IPS-18a (cell line): ENCODE data around the gene NACA.
"Not testable (repeated sequence)": the region's sequence is repeated elsewhere in the genome, so short reads cannot be mapped to it uniquely, and the experiment has no call there.

ENCODE experiments used
- H3K27ac ChIP-seq: one replicate; pipeline ENCODE4 v1.5.1; 2013; ENCODE audit warnings: low read length
- H3K27me3 ChIP-seq: one replicate; pipeline ENCODE4 v1.6.1; 2013; ENCODE audit warnings: mild to moderate bottlenecking, low read length; ENCODE audit not compliant: control insufficient read depth, insufficient read depth
- H3K36me3 ChIP-seq: one replicate; pipeline ENCODE4 v1.6.1; 2013; ENCODE audit warnings: low read depth, low read length; ENCODE audit not compliant: control insufficient read depth
- H3K4me1 ChIP-seq: one replicate; pipeline ENCODE4 v1.6.1; 2013; ENCODE audit warnings: low read depth, low read length; ENCODE audit not compliant: control insufficient read depth
- H3K4me3 ChIP-seq: one replicate; pipeline ENCODE4 v1.5.1; 2013; ENCODE audit warnings: low read length
- H3K9ac ChIP-seq: one replicate; pipeline ENCODE4 v1.6.1; 2013; ENCODE audit warnings: mild to moderate bottlenecking, low read length, moderate library complexity
- H3K9me3 ChIP-seq: one replicate; pipeline ENCODE4 v1.6.1; 2013; ENCODE audit warnings: low read depth, low read length; ENCODE audit not compliant: control insufficient read depth

The NACA gene

DNA sequence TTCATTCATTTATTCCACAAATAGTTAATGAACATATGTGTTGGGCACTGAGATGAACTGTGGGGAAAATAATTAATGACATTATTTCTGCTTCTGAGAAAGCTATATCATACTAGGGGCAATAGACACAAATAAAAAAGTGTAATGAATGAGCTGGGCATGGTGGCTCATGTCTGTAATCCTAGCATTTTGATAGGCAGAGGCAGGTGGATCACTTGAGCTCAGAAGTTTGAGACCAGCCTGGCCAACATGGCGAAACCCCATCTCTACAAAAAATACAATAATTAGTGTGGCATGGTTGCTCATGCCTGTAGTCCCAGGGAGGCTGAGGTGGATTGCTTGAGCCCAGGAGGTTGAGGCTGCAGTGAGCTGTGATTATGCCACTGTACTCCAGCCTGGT, 32.9 kb upstream of the NACA start:
- not testable (repeated sequence) for H3K4me3 ChIP-seq, H3K27me3 ChIP-seq, H3K27ac ChIP-seq, H3K36me3 ChIP-seq, H3K9me3 ChIP-seq, H3K9ac ChIP-seq, H3K4me1 ChIP-seq

DNA sequence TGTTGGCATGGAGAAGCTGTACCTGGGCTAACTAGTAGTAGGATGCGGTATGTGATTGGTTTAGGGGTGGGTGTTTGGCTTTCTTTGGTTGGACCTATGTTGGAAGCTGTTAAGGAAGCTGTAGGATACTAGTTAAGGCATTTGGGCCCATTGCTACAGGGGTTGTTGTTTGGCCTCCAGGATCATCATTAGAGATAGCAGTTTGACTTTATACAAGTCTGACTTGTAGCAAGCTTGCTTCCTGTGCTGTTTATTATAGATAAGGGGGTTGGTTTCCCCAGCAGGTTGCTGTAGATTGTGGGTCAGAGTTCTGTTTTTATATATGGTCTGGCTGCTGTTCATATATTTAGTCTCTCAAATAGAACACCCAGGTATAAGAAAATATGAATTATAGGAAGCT, 28.5 kb upstream of the NACA start:
- no peaks in the 10 kb centered on the region for H3K9me3 ChIP-seq
- peaks cover 5% of the 10 kb centered on the region for H3K4me1 ChIP-seq
- peaks cover 8% of the 10 kb centered on the region for H3K36me3 ChIP-seq
- no peak overlapping the region for H3K4me3 ChIP-seq
- H3K27me3 ChIP-seq: no peaks in the 10 kb centered on the region
- H3K9ac ChIP-seq: no peak overlapping the region
- no peak overlapping the region for H3K27ac ChIP-seq

DNA sequence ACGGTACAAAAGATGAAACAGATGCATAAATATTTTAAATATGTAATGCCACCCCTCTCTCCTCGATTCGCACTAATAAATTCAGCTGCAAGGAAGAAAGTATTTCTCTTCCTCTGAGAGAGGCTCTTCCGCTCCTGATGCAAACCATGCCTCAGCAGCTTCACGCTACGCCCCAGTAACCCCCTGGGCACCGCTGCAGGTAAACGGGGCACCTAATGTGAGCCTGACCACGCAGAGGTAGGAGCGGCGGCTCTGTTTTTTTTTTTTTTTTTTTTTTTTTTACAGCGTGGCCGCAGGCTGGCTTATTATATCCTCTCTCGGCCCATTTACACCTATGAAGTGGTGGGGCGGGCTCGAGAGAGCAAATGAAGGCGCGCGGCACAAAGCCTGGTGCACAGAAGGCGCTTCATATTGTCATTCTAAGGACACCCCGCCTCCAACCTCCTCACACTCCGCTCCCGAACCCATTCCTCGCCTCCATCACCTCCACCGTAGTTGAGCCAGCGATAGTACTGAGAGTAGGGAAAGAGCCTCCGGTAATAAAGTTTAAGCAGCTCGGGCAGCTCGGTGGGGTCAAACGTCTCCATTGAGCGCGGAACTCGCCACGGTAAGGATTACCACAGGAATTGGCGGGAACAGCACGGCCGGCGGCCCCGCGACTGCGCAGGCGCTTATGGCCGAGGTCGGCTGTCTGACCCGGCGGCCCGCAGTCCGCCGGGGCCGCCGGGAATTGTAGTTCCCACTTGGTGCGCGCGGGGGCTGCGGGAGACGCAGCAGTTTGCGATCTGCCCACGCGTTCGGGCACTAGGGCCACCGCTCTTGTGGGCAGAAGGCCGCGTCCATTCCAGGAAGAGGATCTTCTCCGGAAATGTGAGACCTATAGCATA, 26.9 kb upstream of the NACA start, which contains the start of gene PRIM1:
Gene PRIM1, minus strand, starts transcription at position 612 of the 887 bp plus-strand sequence. Its CDS starts 25 bp downstream, at position 587.
- H3K4me3 ChIP-seq: peak within 1 kb of the TSS; percentile 96
- peak within 1 kb of the TSS; percentile 99 for H3K27ac ChIP-seq
- no peaks in the 10 kb centered on the region for H3K27me3 ChIP-seq
- peaks cover 5% of the 10 kb centered on the region for H3K4me1 ChIP-seq
- peaks cover 18% of the 10 kb centered on the region for H3K36me3 ChIP-seq
- no peaks in the 10 kb centered on the region for H3K9me3 ChIP-seq
- H3K9ac ChIP-seq: peak within 1 kb of the TSS; percentile 99

DNA sequence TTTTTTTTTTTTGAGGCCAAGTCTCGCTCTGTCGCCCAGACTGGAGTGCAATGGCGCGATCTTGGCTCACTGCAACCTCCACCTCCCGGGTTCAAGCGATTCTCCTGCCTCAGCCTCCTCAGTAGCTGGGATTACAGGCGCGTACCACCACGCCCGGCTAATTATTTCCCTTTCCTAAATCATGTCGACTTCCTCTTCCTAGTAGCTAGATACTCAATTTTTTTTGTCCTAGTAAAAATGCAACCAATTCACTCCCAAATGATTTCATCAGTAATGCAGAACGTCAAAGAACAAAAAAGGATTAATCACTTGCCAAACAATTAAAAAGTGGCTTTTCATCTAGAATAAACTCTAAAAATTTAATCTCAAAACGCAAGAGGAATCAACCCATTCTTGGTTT, 25.5 kb upstream of the NACA start:
- Histone ChIP-seq H3K36me3 (peaks cover 29% of the 10 kb centered on the region), H3K9ac (peak overlapping the region; percentile 99), H3K4me3 (peak overlapping the region; percentile 96)
- H3K4me1 ChIP-seq, H3K27ac ChIP-seq, H3K27me3 ChIP-seq, H3K9me3 ChIP-seq: not testable (repeated sequence)

DNA sequence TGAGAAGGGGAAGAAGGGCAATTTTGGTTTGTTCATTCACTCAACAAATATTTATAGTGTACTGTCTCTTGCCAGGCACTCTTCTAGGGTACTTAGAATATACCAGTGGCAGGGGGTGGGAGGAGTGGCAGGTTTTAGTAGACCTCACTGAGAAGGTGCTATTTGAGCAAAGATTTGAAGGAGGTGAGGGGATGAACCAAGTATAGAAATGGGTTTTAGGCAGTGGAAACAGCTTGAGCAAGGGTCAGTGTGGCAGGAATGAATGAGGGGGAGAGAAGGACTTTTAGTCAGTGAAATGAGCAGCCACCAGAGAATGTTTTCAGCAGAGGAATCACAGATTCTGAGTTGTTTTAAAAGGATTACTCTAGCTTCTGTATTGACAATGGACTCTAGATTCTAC, 24.8 kb upstream of the NACA start:
- H3K4me3 ChIP-seq: no peak overlapping the region

DNA sequence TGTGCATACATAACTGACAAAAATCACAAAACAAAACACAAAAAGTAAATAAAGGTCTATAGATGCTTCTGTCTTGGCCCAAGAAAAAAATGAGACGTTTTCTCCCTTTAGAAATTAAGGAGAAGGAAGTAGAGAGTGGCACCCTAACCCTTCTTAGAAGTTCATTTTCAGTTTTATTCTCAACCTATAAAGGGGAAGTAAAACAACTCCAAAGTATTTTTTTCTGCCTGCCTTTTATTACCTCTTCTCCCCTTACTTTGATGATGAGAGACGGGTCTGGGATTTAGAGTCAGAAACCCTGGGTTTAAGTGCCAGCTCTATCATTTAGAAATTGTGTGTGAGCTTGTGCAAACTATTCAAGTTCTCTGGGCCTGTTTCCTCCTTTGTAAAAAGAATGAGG, 24.3 kb upstream of the NACA start:
- no peaks in the 10 kb centered on the region for H3K27me3 ChIP-seq
- H3K9me3 ChIP-seq: no peaks in the 10 kb centered on the region
- H3K4me1 ChIP-seq: peaks cover 5% of the 10 kb centered on the region
- H3K36me3 ChIP-seq: peaks cover 40% of the 10 kb centered on the region
- H3K27ac ChIP-seq: no peak overlapping the region
- no peak overlapping the region for H3K4me3 ChIP-seq
- no peak overlapping the region for H3K9ac ChIP-seq

More for the DNA sequence above, 24.8 kb upstream of the NACA start:
- H3K27me3 ChIP-seq: no peaks in the 10 kb centered on the region
- H3K36me3 ChIP-seq: peaks cover 36% of the 10 kb centered on the region
- no peak overlapping the region for H3K9ac ChIP-seq
- H3K4me1 ChIP-seq: peaks cover 5% of the 10 kb centered on the region
- H3K9me3 ChIP-seq: no peaks in the 10 kb centered on the region
- H3K27ac ChIP-seq: no peak overlapping the region

DNA sequence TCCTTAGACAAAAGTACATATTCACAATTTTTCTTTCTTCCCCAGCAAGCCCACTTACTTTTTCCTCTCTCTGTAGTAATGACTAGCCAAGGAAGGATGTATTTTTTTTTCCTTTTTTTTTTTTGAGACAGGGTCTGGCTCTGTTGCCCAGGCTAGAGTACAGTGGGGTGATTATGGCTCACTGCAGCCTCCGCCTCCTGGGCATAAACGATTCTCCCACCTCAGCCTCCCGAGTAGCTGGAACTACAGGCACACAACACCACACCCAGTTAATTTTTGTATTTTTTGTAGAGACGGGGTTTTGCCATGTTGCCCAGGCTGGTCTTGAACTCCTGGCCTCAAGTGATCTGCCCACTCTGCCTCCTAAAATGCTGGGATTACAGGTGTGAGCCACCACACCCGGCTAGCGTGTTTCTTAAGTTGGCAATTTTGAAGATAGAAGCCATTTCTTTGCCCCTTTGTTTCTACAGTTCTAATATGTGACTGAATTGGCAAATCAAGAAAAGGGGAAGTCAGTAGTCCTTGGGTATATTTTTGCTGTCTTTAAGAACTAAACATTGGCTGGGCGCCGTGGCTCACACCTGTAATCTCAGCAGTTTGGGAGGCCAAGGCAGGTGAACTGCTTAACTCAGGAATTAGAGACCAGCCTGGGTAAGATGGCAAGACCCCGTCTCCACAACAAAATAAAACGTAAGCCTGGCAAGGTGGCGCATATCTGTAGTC, 3.2 kb upstream of the NACA start:
- H3K4me1 ChIP-seq: peaks cover 9% of the 10 kb centered on the region
- peaks cover 23% of the 10 kb centered on the region for H3K36me3 ChIP-seq
- no peaks in the 10 kb centered on the region for H3K27me3 ChIP-seq
- H3K4me3 ChIP-seq: no peak overlapping the region
- no peak overlapping the region for H3K27ac ChIP-seq
- H3K9ac ChIP-seq: no peak overlapping the region
- no peaks in the 10 kb centered on the region for H3K9me3 ChIP-seq

DNA sequence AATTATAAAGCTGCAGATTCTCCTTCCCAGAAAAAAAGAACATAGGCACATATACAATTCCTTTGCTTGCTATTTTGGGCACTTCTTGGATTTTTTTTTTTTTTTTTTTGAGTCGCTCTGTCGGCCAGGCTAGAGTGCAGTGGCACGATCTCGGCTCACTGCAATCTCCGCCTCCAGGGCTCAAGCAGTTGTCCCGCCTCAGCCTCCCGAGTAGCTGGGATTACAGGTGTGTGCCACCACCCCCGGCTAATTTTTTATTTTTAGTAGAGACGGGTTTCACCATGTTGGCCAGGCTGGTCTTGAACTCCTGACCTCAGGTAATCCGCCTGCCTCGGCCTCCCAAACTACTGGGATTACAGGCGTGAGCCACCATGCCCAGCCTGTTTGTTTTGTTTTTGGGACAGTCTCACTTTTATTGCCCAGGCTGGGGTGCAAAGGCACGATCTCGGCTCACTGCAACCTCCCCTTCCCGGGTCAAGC, 1.1 kb upstream of the NACA start:
- not testable (repeated sequence) for H3K27ac ChIP-seq, H3K27me3 ChIP-seq, H3K4me3 ChIP-seq, H3K9ac ChIP-seq, H3K9me3 ChIP-seq
- H3K36me3 ChIP-seq: peaks cover 28% of the 10 kb centered on the region
- H3K4me1 ChIP-seq: peaks cover 29% of the 10 kb centered on the region

DNA sequence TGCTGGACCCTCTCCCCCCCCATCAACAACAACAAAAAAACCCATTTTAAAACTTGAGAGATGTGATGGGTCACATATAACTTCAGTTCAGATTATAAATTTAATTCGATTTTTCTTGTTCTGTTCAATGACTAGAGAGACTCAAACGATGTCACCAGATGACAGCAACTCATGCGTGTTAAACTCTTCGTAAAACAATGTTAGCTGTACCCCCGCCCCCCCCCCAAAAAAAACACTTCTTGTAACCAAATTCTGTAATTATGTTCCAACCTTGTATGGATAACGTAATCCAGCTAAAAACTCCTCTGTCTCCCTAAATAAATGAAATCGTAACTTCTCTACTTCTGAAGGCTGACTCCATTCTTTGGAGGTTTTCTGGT, 614 bp upstream of the NACA start:
- Histone ChIP-seq H3K9me3 (no peaks in the 10 kb centered on the region), H3K4me1 (peaks cover 34% of the 10 kb centered on the region), H3K4me3 (peak overlapping the region; percentile 100), H3K27me3 (no peaks in the 10 kb centered on the region), H3K27ac (no peak overlapping the region), H3K9ac (peak overlapping the region; percentile 99), H3K36me3 (peaks cover 28% of the 10 kb centered on the region)

DNA sequence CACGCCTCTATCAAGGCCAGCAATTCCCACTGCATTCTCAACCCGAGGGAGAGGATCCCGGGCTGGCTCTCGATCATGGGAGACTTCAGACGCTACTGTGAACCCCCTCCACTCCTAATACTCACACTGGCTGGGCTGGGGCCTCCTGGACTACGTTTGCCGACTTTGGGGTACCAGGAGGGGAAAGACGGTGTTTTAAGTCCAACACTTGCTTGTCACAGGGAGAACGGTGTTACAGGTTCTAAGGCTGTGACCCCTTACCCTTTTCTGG, 463 bp downstream of the NACA start:
- Histone ChIP-seq H3K9me3 (no peaks in the 10 kb centered on the region), H3K9ac (peak overlapping the region; percentile 99), H3K4me3 (peak overlapping the region; percentile 100), H3K4me1 (peaks cover 37% of the 10 kb centered on the region), H3K27ac (peak overlapping the region; percentile 98), H3K27me3 (no peaks in the 10 kb centered on the region), H3K36me3 (peaks cover 39% of the 10 kb centered on the region)

DNA sequence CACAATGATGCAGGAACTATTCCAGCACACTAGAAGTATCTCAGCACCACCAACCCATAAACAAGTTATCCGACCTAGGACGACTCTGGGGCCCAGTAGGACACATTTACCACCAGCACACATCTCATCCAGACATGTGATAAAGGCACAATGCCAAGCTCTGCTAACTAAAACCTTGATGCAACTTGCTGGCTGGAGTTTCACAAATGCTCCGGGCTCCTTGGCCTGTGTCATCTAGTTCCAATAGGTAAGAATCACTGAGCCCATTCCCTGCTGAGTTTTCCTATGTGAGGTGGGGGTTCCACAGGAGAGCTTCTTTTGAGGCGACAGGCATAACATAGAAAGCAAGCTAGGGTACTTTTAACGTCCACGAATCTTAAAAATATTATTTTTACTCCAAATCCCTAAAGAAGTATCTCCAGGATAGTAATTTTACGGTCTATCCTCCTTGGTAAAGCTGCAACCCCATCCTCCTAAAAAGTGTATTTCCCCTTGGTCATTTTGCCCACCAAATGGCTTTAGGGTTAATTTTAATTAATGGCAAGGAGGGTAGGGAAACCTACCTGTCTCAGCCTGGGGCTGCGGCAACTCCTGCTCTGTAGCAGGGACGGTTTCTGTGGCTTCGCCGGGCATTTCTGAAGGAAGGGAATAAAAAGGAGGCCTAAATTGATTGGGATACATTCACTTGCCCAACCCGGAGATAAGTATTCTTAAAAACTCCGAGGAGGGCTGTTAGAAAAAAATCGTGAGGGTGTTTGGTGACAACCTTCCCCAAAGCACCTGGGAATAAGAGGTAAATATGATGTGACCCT, 1.0 kb downstream of the NACA start:
- Histone ChIP-seq H3K4me1 (peaks cover 37% of the 10 kb centered on the region), H3K36me3 (peaks cover 44% of the 10 kb centered on the region), H3K9ac (peak overlapping the region; percentile 99), H3K4me3 (peak overlapping the region; percentile 100), H3K27ac (peak overlapping the region; percentile 98), H3K9me3 (no peaks in the 10 kb centered on the region), H3K27me3 (no peaks in the 10 kb centered on the region)
